ENCODE results near the gene DHTKD1.

The DHTKD1 gene

DNA sequence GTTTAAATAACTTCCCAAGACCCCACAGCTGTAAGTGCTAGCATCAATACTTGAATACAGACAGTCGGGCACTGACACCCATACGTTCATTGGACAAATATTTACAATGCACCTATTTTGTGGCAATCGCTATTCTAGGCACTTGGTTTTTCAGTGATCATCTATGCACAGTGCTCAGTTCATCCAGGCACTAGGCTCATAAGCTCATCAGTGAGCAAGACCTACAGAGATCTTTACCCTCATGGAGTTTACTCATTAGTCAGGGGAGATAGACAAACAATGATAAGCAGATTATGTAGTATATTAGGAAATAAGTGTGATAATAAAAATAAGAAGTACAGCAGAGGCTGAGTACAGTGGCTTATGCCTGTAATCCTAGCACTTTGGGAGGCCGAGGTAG is 7.6 kb upstream of the DHTKD1 start:
- no peak for TF ChIP-seq ZNF416 (tag by site-specific recombination; IDR thresholded peaks at IDR 0.05)
- no peak for TF ChIP-seq ZNF221 (tag by site-specific recombination; IDR thresholded peaks at IDR 0.05; ENCODE audit: borderline replicate concordance)
- TF ChIP-seq ZNF292 (tag by site-specific recombination; IDR thresholded peaks at IDR 0.05; ENCODE audit: borderline replicate concordance, low read depth) = no peak
- no peak for TF ChIP-seq ZBTB8A (tag by site-specific recombination; IDR thresholded peaks at IDR 0.05)
- no peak for TF ChIP-seq HOXC10 (CRISPR knock-in tag; IDR thresholded peaks at IDR 0.05)
- TF ChIP-seq ZNF146 (tag by site-specific recombination; IDR thresholded peaks at IDR 0.05) = no peak
- TF ChIP-seq, protein P1, sequence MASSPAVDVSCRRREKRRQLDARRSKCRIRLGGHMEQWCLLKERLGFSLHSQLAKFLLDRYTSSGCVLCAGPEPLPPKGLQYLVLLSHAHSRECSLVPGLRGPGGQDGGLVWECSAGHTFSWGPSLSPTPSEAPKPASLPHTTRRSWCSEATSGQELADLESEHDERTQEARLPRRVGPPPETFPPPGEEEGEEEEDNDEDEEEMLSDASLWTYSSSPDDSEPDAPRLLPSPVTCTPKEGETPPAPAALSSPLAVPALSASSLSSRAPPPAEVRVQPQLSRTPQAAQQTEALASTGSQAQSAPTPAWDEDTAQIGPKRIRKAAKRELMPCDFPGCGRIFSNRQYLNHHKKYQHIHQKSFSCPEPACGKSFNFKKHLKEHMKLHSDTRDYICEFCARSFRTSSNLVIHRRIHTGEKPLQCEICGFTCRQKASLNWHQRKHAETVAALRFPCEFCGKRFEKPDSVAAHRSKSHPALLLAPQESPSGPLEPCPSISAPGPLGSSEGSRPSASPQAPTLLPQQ (tag by site-specific recombination; IDR thresholded peaks at IDR 0.05) = no peak
- TF ChIP-seq, protein P2, sequence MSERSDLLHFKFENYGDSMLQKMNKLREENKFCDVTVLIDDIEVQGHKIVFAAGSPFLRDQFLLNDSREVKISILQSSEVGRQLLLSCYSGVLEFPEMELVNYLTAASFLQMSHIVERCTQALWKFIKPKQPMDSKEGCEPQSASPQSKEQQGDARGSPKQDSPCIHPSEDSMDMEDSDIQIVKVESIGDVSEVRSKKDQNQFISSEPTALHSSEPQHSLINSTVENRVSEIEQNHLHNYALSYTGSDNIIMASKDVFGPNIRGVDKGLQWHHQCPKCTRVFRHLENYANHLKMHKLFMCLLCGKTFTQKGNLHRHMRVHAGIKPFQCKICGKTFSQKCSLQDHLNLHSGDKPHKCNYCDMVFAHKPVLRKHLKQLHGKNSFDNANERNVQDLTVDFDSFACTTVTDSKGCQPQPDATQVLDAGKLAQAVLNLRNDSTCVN (tag by site-specific recombination; optimal IDR thresholded peaks at IDR 0.05) = no peak
- no peak for TF ChIP-seq ZNF133 (tag by site-specific recombination; IDR thresholded peaks at IDR 0.05)
- TF ChIP-seq IKZF3 (tag by site-specific recombination; IDR thresholded peaks at IDR 0.05) = no peak
- no peak for TF ChIP-seq ZNF2 (tag by site-specific recombination; IDR thresholded peaks at IDR 0.05)
- TF ChIP-seq ZNF350 (tag by site-specific recombination; IDR thresholded peaks at IDR 0.05) = no peak
- TF ChIP-seq FEZF1 (tag by site-specific recombination; IDR thresholded peaks at IDR 0.05) = no peak
- no peak for TF ChIP-seq OVOL3 (tag by site-specific recombination; IDR thresholded peaks at IDR 0.05)
- no peak for TF ChIP-seq ZNF560 (tag by site-specific recombination; IDR thresholded peaks at IDR 0.05; ENCODE audit: borderline replicate concordance)
- TF ChIP-seq ZNF16 (tag by site-specific recombination; IDR thresholded peaks at IDR 0.05; ENCODE audit: low read depth) = no peak
- no peak for TF ChIP-seq KLF1 (tag by site-specific recombination; IDR thresholded peaks at IDR 0.05)
- no peak for TF ChIP-seq ZNF121 (tag by site-specific recombination; IDR thresholded peaks at IDR 0.05)
- ChIA-PET CTCF (no interaction called here), POLR2A (interaction anchor here (0.5 to 0.6 kb wide), 3 partner anchors 8 to 14 kb away, joined by 3 read pairs; no protein-coding TSS in a partner anchor)
- no peak overlapping the region for H3K4me3 ChIP-seq (ENCODE audit: low read depth, low read length)
- no peak overlapping the region for H3K27ac ChIP-seq (ENCODE audit: extremely low read depth, low read depth, low read length)
- no peaks in the 10 kb centered on the region for H3K4me1 ChIP-seq (ENCODE audit: control insufficient read depth, insufficient read depth, low read length)
- H3K9me3 ChIP-seq (ENCODE audit: control insufficient read depth, insufficient read depth, low read depth, low read length) = no peaks in the 10 kb centered on the region
- H3K36me3 ChIP-seq (ENCODE audit: control insufficient read depth in 2 of 2, insufficient read depth in 1 of 2, low read length in 2 of 2) = no peaks in the 10 kb centered on the region

DNA sequence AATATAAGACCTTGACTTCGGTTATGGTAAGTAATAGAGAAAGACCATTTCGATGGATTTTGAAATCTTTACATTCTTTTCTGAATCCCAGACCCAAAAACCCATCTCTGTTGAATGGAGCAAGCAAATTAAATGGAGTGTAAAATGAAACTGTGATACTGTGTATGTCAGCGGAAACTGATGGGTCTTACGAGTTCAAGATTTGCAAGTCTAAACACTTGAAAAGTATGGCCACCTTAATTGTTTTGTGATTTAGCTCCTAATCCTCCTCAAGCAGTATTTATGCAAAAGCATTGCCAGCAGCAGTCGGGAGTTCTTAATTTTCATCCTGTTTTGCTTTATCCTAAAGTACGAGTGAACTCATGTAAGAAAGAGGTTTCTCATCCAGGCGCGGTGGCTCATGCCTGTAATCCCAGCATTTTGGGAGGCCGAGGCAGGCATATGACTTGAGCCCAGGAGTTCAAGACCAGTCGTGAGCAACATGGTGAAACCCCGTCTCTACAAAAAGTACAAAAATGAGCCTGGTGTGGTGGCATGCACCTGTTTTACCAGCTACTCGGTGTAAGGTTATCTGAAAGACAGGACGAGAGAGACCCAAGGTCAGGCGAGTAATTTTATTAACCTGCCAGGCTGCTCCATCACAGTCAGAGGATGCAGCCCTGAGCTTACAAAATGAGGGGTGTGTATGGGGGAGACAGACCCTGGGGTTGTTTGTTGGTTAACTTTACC is 5.8 kb upstream of the DHTKD1 start:
- TF ChIP-seq ZNF768 (tag by site-specific recombination; IDR thresholded peaks at IDR 0.05) (no peak), KLF10 (tag by site-specific recombination; IDR thresholded peaks at IDR 0.05) (no peak), ZNF175 (tag by site-specific recombination; IDR thresholded peaks at IDR 0.05) (no peak), ZNF404 (tag by site-specific recombination; IDR thresholded peaks at IDR 0.05) (no peak), SP7 (tag by site-specific recombination; IDR thresholded peaks at IDR 0.05) (no peak)
- Histone ChIP-seq H3K27ac (ENCODE audit: extremely low read depth, low read depth, low read length) (no peak overlapping the region), H3K4me3 (ENCODE audit: low read depth, low read length) (no peak overlapping the region), H3K9me3 (ENCODE audit: control insufficient read depth, insufficient read depth, low read depth, low read length) (no peaks in the 10 kb centered on the region), H3K4me1 (ENCODE audit: control insufficient read depth, insufficient read depth, low read length) (no peaks in the 10 kb centered on the region), H3K36me3 (ENCODE audit: control insufficient read depth in 2 of 2, insufficient read depth in 1 of 2, low read length in 2 of 2) (no peaks in the 10 kb centered on the region)
- CTCF ChIA-PET = no interaction called here
- POLR2A ChIA-PET = interaction anchor here (1.0 kb wide), 1 partner anchor 20 kb away, joined by 3 read pairs; the partner anchor contains the start of gene UPF2
